HG02870 (cell line): ENCODE data around the gene TAPBPL.

Source experiments
- ATAC-seq: cut with Tn5 transposase; IDR thresholded peaks from one replicate; pipeline ENCODE4 v1.9.1; 2021; ENCODE audit warnings: mild to moderate bottlenecking, moderate library complexity; ENCODE audit not compliant: unreplicated experiment

The TAPBPL gene

GRCh38 chr12:6435961-6436715 is 15.7 kb upstream of the TAPBPL start:
- no peak for ATAC-seq

GRCh38 chr12:6437586-6437985 is 14.3 kb upstream of the TAPBPL start:
- no peak for ATAC-seq

- no peak for ATAC-seq
These were observed 13.5 kb upstream of the TAPBPL start for GRCh38 chr12:6438345-6438744.

GRCh38 chr12:6440391-6440790 is 11.5 kb upstream of the TAPBPL start:
- no peak for ATAC-seq

- no peak for ATAC-seq
These were observed 9.0 kb upstream of the TAPBPL start for GRCh38 chr12:6442836-6443235.

GRCh38 chr12:6443361-6443983 is 8.4 kb upstream of the TAPBPL start:
- ATAC-seq, result no peak

- no peak for ATAC-seq
These were observed 7.8 kb upstream of the TAPBPL start for GRCh38 chr12:6444031-6444430.

- no peak for ATAC-seq
These were observed 6.8 kb upstream of the TAPBPL start, which contains the start of gene CD27 for GRCh38 chr12:6444704-6445688. Gene CD27 (plus strand): TSS chr12:6444955. CDS start chr12:6445096, 141 bp downstream.

- no peak for ATAC-seq
These were observed 1.6 kb upstream of the TAPBPL start for GRCh38 chr12:6450091-6450868.

- ATAC-seq, result no peak
These were observed 934 bp upstream of the TAPBPL start for GRCh38 chr12:6450869-6451347.

- ATAC-seq, result no peak
These were observed 552 bp downstream of the TAPBPL start for GRCh38 chr12:6452245-6452943.

GRCh38 chr12:6452944-6453630 is 1.2 kb downstream of the TAPBPL start:
- no peak for ATAC-seq

GRCh38 chr12:6457220-6457945 is 5.5 kb downstream of the TAPBPL start:
- ATAC-seq, result no peak

GRCh38 chr12:6458281-6459003 is 6.6 kb downstream of the TAPBPL start:
- ATAC-seq, result no peak

GRCh38 chr12:6459004-6459337 is 7.1 kb downstream of the TAPBPL start:
- ATAC-seq, result no peak

- ATAC-seq, result no peak
These were observed 9.0 kb downstream of the TAPBPL start for GRCh38 chr12:6460751-6461371.

GRCh38 chr12:6461401-6462233 is 9.8 kb downstream of the TAPBPL start:
- ATAC-seq, result peak; percentile 70
